ENCODE data around the gene ZNF275.

ZNF275 gene

GRCh38 chrX:153351981-153352380 is 18.0 kb downstream of the ZNF275 start:
- Histone ChIP-seq H3K9ac (ENCODE audit: low read length) (no peak overlapping the region), H3K9me3 (ENCODE audit: insufficient read depth, low read depth, low read length) (peaks cover 2% of the 10 kb centered on the region), H3K4me2 (ENCODE audit: low read length) (no peak overlapping the region), H2BK12ac (ENCODE audit: low read length) (no peak overlapping the region), H3K23ac (ENCODE audit: low read length) (no peak overlapping the region), H3K36me3 (ENCODE audit: control insufficient read depth in 1 of 2, insufficient read depth in 2 of 2, low read length in 2 of 2) (peaks cover 23% of the 10 kb centered on the region in 2 experiments), H4K91ac (ENCODE audit: low read depth, low read length) (no peak overlapping the region), H2BK120ac (ENCODE audit: insufficient read depth, low read length, poor library complexity) (no peak overlapping the region), H3K4ac (ENCODE audit: low read depth, low read length) (no peak overlapping the region), H3K79me1 (ENCODE audit: low read length) (no peaks in the 10 kb centered on the region), H3K27ac (ENCODE audit: low read depth, low read length) (no peak overlapping the region), H4K8ac (ENCODE audit: low read depth, low read length) (no peak overlapping the region), H4K12ac (ENCODE audit: low read depth, low read length) (no peak overlapping the region), H3K4me3 (ENCODE audit: low read depth, low read length) (no peak overlapping the region), H3K14ac (ENCODE audit: low read length) (no peak overlapping the region), H2AFZ (ENCODE audit: insufficient read depth, low read length, poor library complexity) (no peak overlapping the region), H3K18ac (ENCODE audit: low read length) (no peak overlapping the region), H3K27me3 (ENCODE audit: insufficient read depth, low read length) (no peaks in the 10 kb centered on the region), H3K4me1 (ENCODE audit: control insufficient read depth in 1 of 2, insufficient read depth in 2 of 2, low read length in 2 of 2) (no peaks in the 10 kb centered on the region), H2AK5ac (ENCODE audit: low read length) (no peak overlapping the region), H2BK5ac (ENCODE audit: low read depth, low read length, poor library complexity) (no peak overlapping the region), H3K79me2 (ENCODE audit: control insufficient read depth, insufficient read depth, low read length, poor library complexity) (no peaks in the 10 kb centered on the region)
- no peak for DNase-seq
- no CpG with 5 or more reads among the region's 8 CpGs for WGBS (ENCODE audit: extremely low coverage, insufficient coverage, insufficient read length)

DNA sequence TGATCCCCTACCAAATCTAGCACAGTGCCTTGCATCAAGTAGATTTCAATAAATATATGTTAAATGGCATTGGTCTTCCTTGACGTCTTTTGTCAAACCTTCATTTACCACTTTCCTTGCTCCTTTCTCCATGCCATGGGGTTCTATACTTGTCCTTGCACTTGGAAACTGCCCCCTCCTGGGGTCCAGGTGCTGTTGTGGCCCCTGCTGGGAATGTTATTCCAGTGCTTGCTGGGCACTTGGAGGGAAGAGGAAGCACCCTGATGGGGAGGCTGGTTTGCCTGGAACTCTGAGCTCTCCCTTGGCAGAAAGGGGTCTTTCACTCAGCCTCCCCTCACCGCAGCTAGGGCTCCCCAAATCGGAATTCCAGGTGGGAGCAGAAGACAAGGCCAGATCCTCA is 18.9 kb downstream of the ZNF275 start:
- H3K14ac ChIP-seq (ENCODE audit: low read length) = no peak overlapping the region
- H3K36me3 ChIP-seq (ENCODE audit: control insufficient read depth in 1 of 2, insufficient read depth in 2 of 2, low read length in 2 of 2) = peaks cover 14% of the 10 kb centered on the region in 2 experiments
- H2BK120ac ChIP-seq (ENCODE audit: insufficient read depth, low read length, poor library complexity) = no peak overlapping the region
- no peak overlapping the region for H3K4me2 ChIP-seq (ENCODE audit: low read length)
- H3K23ac ChIP-seq (ENCODE audit: low read length) = no peak overlapping the region
- DNase-seq = no peak
- no peak overlapping the region for H2AFZ ChIP-seq (ENCODE audit: insufficient read depth, low read length, poor library complexity)
- WGBS (ENCODE audit: extremely low coverage, insufficient coverage, insufficient read length) = no CpG with 5 or more reads among the region's 3 CpGs
- no peaks in the 10 kb centered on the region for H3K79me2 ChIP-seq (ENCODE audit: control insufficient read depth, insufficient read depth, low read length, poor library complexity)
- H3K79me1 ChIP-seq (ENCODE audit: low read length) = no peaks in the 10 kb centered on the region
- H2BK12ac ChIP-seq (ENCODE audit: low read length) = no peak overlapping the region
- no peaks in the 10 kb centered on the region for H3K4me1 ChIP-seq (ENCODE audit: control insufficient read depth in 1 of 2, insufficient read depth in 2 of 2, low read length in 2 of 2)
- no peak overlapping the region for H3K27ac ChIP-seq (ENCODE audit: low read depth, low read length)
- peaks cover 3% of the 10 kb centered on the region for H3K9me3 ChIP-seq (ENCODE audit: insufficient read depth, low read depth, low read length)
- no peak overlapping the region for H3K4me3 ChIP-seq (ENCODE audit: low read depth, low read length)
- H3K27me3 ChIP-seq (ENCODE audit: insufficient read depth, low read length) = no peaks in the 10 kb centered on the region
- no peak overlapping the region for H2BK5ac ChIP-seq (ENCODE audit: low read depth, low read length, poor library complexity)
- no peak overlapping the region for H3K18ac ChIP-seq (ENCODE audit: low read length)
- no peak overlapping the region for H3K4ac ChIP-seq (ENCODE audit: low read depth, low read length)
- no peak overlapping the region for H4K8ac ChIP-seq (ENCODE audit: low read depth, low read length)
- no peak overlapping the region for H3K9ac ChIP-seq (ENCODE audit: low read length)
- no peak overlapping the region for H4K12ac ChIP-seq (ENCODE audit: low read depth, low read length)
- H2AK5ac ChIP-seq (ENCODE audit: low read length) = no peak overlapping the region
- no peak overlapping the region for H4K91ac ChIP-seq (ENCODE audit: low read depth, low read length)

DNA sequence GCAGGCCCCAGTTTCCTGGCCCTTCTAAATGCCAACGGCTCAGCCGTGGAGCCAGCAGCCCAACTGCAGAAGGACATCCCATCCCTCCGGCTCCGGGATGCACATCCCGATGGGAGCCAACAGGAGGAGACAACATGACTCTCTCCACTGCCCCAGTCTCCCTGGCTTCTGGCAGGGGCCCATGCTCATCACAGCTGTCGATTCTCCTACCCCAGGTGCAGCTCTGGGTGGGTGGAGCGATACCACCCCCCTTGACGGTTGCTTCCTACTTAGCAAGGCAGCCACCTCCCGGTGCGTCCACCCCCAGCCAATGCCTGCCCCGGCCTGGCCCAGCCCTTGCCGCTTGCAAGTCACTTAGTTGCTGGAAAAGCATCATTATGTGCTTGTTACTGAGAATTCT is 19.5 kb downstream of the ZNF275 start:
- H3K9ac ChIP-seq (ENCODE audit: low read length) = no peak overlapping the region
- no peak overlapping the region for H4K12ac ChIP-seq (ENCODE audit: low read depth, low read length)

GRCh38 chrX:153357877-153358276 is 23.9 kb downstream of the ZNF275 start:
- Histone ChIP-seq H3K4me2 (ENCODE audit: low read length) (no peak overlapping the region), H3K4me1 (ENCODE audit: control insufficient read depth in 1 of 2, insufficient read depth in 2 of 2, low read length in 2 of 2) (no peaks in the 10 kb centered on the region), H2BK12ac (ENCODE audit: low read length) (no peak overlapping the region), H3K9me3 (ENCODE audit: insufficient read depth, low read depth, low read length) (peaks cover 5% of the 10 kb centered on the region), H3K36me3 (ENCODE audit: control insufficient read depth in 1 of 2, insufficient read depth in 2 of 2, low read length in 2 of 2) (no peaks in the 10 kb centered on the region), H2BK5ac (ENCODE audit: low read depth, low read length, poor library complexity) (no peak overlapping the region), H4K12ac (ENCODE audit: low read depth, low read length) (no peak overlapping the region), H2AFZ (ENCODE audit: insufficient read depth, low read length, poor library complexity) (no peak overlapping the region), H3K9ac (ENCODE audit: low read length) (no peak overlapping the region), H3K4ac (ENCODE audit: low read depth, low read length) (no peak overlapping the region), H3K79me1 (ENCODE audit: low read length) (no peaks in the 10 kb centered on the region), H3K27me3 (ENCODE audit: insufficient read depth, low read length) (no peaks in the 10 kb centered on the region), H3K23ac (ENCODE audit: low read length) (no peak overlapping the region), H3K79me2 (ENCODE audit: control insufficient read depth, insufficient read depth, low read length, poor library complexity) (no peaks in the 10 kb centered on the region), H2AK5ac (ENCODE audit: low read length) (no peak overlapping the region), H4K91ac (ENCODE audit: low read depth, low read length) (no peak overlapping the region), H2BK120ac (ENCODE audit: insufficient read depth, low read length, poor library complexity) (no peak overlapping the region), H4K8ac (ENCODE audit: low read depth, low read length) (no peak overlapping the region), H3K4me3 (ENCODE audit: low read depth, low read length) (no peak overlapping the region), H3K27ac (ENCODE audit: low read depth, low read length) (no peak overlapping the region), H3K18ac (ENCODE audit: low read length) (no peak overlapping the region), H3K14ac (ENCODE audit: low read length) (no peak overlapping the region)
- no peak for DNase-seq
- WGBS (ENCODE audit: extremely low coverage, insufficient coverage, insufficient read length) = no CpG with 5 or more reads among the region's 1 CpG

More for the DNA sequence above, 19.5 kb downstream of the ZNF275 start:
- H2BK12ac ChIP-seq (ENCODE audit: low read length) = no peak overlapping the region
- no CpG with 5 or more reads among the region's 12 CpGs for WGBS (ENCODE audit: extremely low coverage, insufficient coverage, insufficient read length)
- H3K4me1 ChIP-seq (ENCODE audit: control insufficient read depth in 1 of 2, insufficient read depth in 2 of 2, low read length in 2 of 2) = no peaks in the 10 kb centered on the region
- no peak overlapping the region for H3K23ac ChIP-seq (ENCODE audit: low read length)
- no peaks in the 10 kb centered on the region for H3K79me2 ChIP-seq (ENCODE audit: control insufficient read depth, insufficient read depth, low read length, poor library complexity)
- H4K91ac ChIP-seq (ENCODE audit: low read depth, low read length) = no peak overlapping the region
- H3K4me3 ChIP-seq (ENCODE audit: low read depth, low read length) = no peak overlapping the region
- H3K27me3 ChIP-seq (ENCODE audit: insufficient read depth, low read length) = no peaks in the 10 kb centered on the region
- no peak overlapping the region for H2BK120ac ChIP-seq (ENCODE audit: insufficient read depth, low read length, poor library complexity)
- no peak overlapping the region for H3K4ac ChIP-seq (ENCODE audit: low read depth, low read length)
- no peak overlapping the region for H2AFZ ChIP-seq (ENCODE audit: insufficient read depth, low read length, poor library complexity)
- no peak overlapping the region for H2AK5ac ChIP-seq (ENCODE audit: low read length)
- peaks cover 5% of the 10 kb centered on the region for H3K9me3 ChIP-seq (ENCODE audit: insufficient read depth, low read depth, low read length)
- H3K36me3 ChIP-seq (ENCODE audit: control insufficient read depth in 1 of 2, insufficient read depth in 2 of 2, low read length in 2 of 2) = peaks cover 12 to 14% of the 10 kb centered on the region in 2 experiments
- DNase-seq = no peak
- no peak overlapping the region for H3K14ac ChIP-seq (ENCODE audit: low read length)
- no peak overlapping the region for H2BK5ac ChIP-seq (ENCODE audit: low read depth, low read length, poor library complexity)
- no peak overlapping the region for H3K18ac ChIP-seq (ENCODE audit: low read length)
- H3K4me2 ChIP-seq (ENCODE audit: low read length) = no peak overlapping the region
- no peaks in the 10 kb centered on the region for H3K79me1 ChIP-seq (ENCODE audit: low read length)
- no peak overlapping the region for H3K27ac ChIP-seq (ENCODE audit: low read depth, low read length)
- no peak overlapping the region for H4K8ac ChIP-seq (ENCODE audit: low read depth, low read length)

Data from trophoblast cell (in vitro differentiated cells and primary cell).